Measurements from ENCODE around the gene KRT6A. TPM values are rescaled to one million over a fixed set of nuclear protein-coding genes. Genes with fewer than 3 reads are reported as not detected.
"Not testable (repeated sequence)": the region's sequence is repeated elsewhere in the genome, so short reads cannot be mapped to it uniquely, and the experiment has no call there.

Gene KRT6A
- total and polyA plus RNA-seq, 9 donors, result 0.05 to 26.4 (median 0.63) TPM; not detected in 5

GRCh38 chr12:52492405-52492804 lies 652 bp downstream of the KRT6A start:
- not testable (repeated sequence) for H3K36me3 ChIP-seq (ENCODE audit: control insufficient read depth, insufficient read depth, low read length); H3K27me3 ChIP-seq (ENCODE audit: control insufficient read depth, insufficient read depth, low read length); H3K9me3 ChIP-seq (replicated peaks; ENCODE audit: control insufficient read depth, low read depth, low read length); DNase-seq; H3K4me3 ChIP-seq (ENCODE audit: low read length); H3K4me1 ChIP-seq (ENCODE audit: control insufficient read depth, insufficient read depth, low read length); H3K27ac ChIP-seq (ENCODE audit: low read length)
- WGBS (ENCODE audit: insufficient coverage), result no CpG with 5 or more reads among the region's 6 CpGs

GRCh38 chr12:52491495-52491894 lies 1.6 kb downstream of the KRT6A start:
- WGBS (ENCODE audit: insufficient coverage), result 81% methylated on average over 7 of the region's 8 CpGs

GRCh38 chr12:52488736-52489135 lies 4.3 kb downstream of the KRT6A start:
- Histone ChIP-seq H3K27me3 (ENCODE audit: control insufficient read depth, insufficient read depth, low read length) (peaks cover 7% of the 10 kb centered on the region), H3K36me3 (ENCODE audit: control insufficient read depth, insufficient read depth, low read length) (no peaks in the 10 kb centered on the region), H3K4me3 (ENCODE audit: low read length) (no peak overlapping the region), H3K4me1 (ENCODE audit: control insufficient read depth, insufficient read depth, low read length) (no peaks in the 10 kb centered on the region), H3K27ac (ENCODE audit: low read length) (no peak overlapping the region), H3K9me3 (replicated peaks; ENCODE audit: control insufficient read depth, low read depth, low read length) (peaks cover 2% of the 10 kb centered on the region)
- DNase-seq, result no peak

More at GRCh38 chr12:52491495-52491894, 1.6 kb downstream of the KRT6A start:
- H3K4me3 ChIP-seq (ENCODE audit: low read length); H3K9me3 ChIP-seq (replicated peaks; ENCODE audit: control insufficient read depth, low read depth, low read length); H3K27me3 ChIP-seq (ENCODE audit: control insufficient read depth, insufficient read depth, low read length); H3K4me1 ChIP-seq (ENCODE audit: control insufficient read depth, insufficient read depth, low read length); DNase-seq; H3K36me3 ChIP-seq (ENCODE audit: control insufficient read depth, insufficient read depth, low read length); H3K27ac ChIP-seq (ENCODE audit: low read length): not testable (repeated sequence)

GRCh38 chr12:52487744-52488443 lies 5.2 kb downstream of the KRT6A start:
- H3K36me3 ChIP-seq (ENCODE audit: control insufficient read depth, insufficient read depth, low read length); H3K27me3 ChIP-seq (ENCODE audit: control insufficient read depth, insufficient read depth, low read length); H3K27ac ChIP-seq (ENCODE audit: low read length); H3K4me3 ChIP-seq (ENCODE audit: low read length); H3K9me3 ChIP-seq (replicated peaks; ENCODE audit: control insufficient read depth, low read depth, low read length); H3K4me1 ChIP-seq (ENCODE audit: control insufficient read depth, insufficient read depth, low read length); DNase-seq: not testable (repeated sequence)
- 96% methylated on average over 3 of the region's 15 CpGs for WGBS (ENCODE audit: insufficient coverage)

- H3K27me3 ChIP-seq (ENCODE audit: control insufficient read depth, insufficient read depth, low read length), result peaks cover 3% of the 10 kb centered on the region
- H3K4me1 ChIP-seq (ENCODE audit: control insufficient read depth, insufficient read depth, low read length), result no peaks in the 10 kb centered on the region
- H3K27ac ChIP-seq (ENCODE audit: low read length), result no peak overlapping the region
- no peaks in the 10 kb centered on the region for H3K36me3 ChIP-seq (ENCODE audit: control insufficient read depth, insufficient read depth, low read length)
- no peak for DNase-seq
- H3K9me3 ChIP-seq (replicated peaks; ENCODE audit: control insufficient read depth, low read depth, low read length), result peaks cover 2% of the 10 kb centered on the region
- no peak overlapping the region for H3K4me3 ChIP-seq (ENCODE audit: low read length)
- no CpG with 5 or more reads among the region's 1 CpG for WGBS (ENCODE audit: insufficient coverage)
Observed at GRCh38 chr12:52487211-52487610, 5.8 kb downstream of the KRT6A start.

GRCh38 chr12:52486166-52487105 lies 6.6 kb downstream of the KRT6A start:
- Histone ChIP-seq H3K4me3 (ENCODE audit: low read length) (no peak overlapping the region), H3K27me3 (ENCODE audit: control insufficient read depth, insufficient read depth, low read length) (peaks cover 2% of the 10 kb centered on the region), H3K27ac (ENCODE audit: low read length) (no peak overlapping the region), H3K4me1 (ENCODE audit: control insufficient read depth, insufficient read depth, low read length) (no peaks in the 10 kb centered on the region), H3K36me3 (ENCODE audit: control insufficient read depth, insufficient read depth, low read length) (no peaks in the 10 kb centered on the region), H3K9me3 (replicated peaks; ENCODE audit: control insufficient read depth, low read depth, low read length) (peaks cover 2% of the 10 kb centered on the region)
- no peak for DNase-seq
- WGBS (ENCODE audit: insufficient coverage), result 80% methylated on average over 1 of the region's 5 CpGs

- DNase-seq, result no peak
- no peaks in the 10 kb centered on the region for H3K36me3 ChIP-seq (ENCODE audit: control insufficient read depth, insufficient read depth, low read length)
- WGBS (ENCODE audit: insufficient coverage), result 53% methylated on average over 2 of the region's 3 CpGs
- H3K27ac ChIP-seq (ENCODE audit: low read length), result no peak overlapping the region
- peaks cover 2% of the 10 kb centered on the region for H3K9me3 ChIP-seq (replicated peaks; ENCODE audit: control insufficient read depth, low read depth, low read length)
- no peaks in the 10 kb centered on the region for H3K4me1 ChIP-seq (ENCODE audit: control insufficient read depth, insufficient read depth, low read length)
- peaks cover 6% of the 10 kb centered on the region for H3K27me3 ChIP-seq (ENCODE audit: control insufficient read depth, insufficient read depth, low read length)
- H3K4me3 ChIP-seq (ENCODE audit: low read length), result no peak overlapping the region
Observed at GRCh38 chr12:52480073-52480472, 13.0 kb downstream of the KRT6A start.

GRCh38 chr12:52477651-52478050 lies 15.4 kb downstream of the KRT6A start:
- Histone ChIP-seq H3K4me3 (ENCODE audit: low read length) (no peak overlapping the region), H3K4me1 (ENCODE audit: control insufficient read depth, insufficient read depth, low read length) (no peaks in the 10 kb centered on the region), H3K27ac (ENCODE audit: low read length) (no peak overlapping the region), H3K36me3 (ENCODE audit: control insufficient read depth, insufficient read depth, low read length) (no peaks in the 10 kb centered on the region), H3K27me3 (ENCODE audit: control insufficient read depth, insufficient read depth, low read length) (peaks cover 7% of the 10 kb centered on the region), H3K9me3 (replicated peaks; ENCODE audit: control insufficient read depth, low read depth, low read length) (no peaks in the 10 kb centered on the region)
- DNase-seq, result no peak
- WGBS (ENCODE audit: insufficient coverage), result no CpG with 5 or more reads among the region's 2 CpGs

GRCh38 chr12:52474212-52474611 lies 18.8 kb downstream of the KRT6A start:
- H3K9me3 ChIP-seq (replicated peaks; ENCODE audit: control insufficient read depth, low read depth, low read length), result no peaks in the 10 kb centered on the region
- DNase-seq, result no peak
- no peaks in the 10 kb centered on the region for H3K4me1 ChIP-seq (ENCODE audit: control insufficient read depth, insufficient read depth, low read length)
- peaks cover 2% of the 10 kb centered on the region for H3K27me3 ChIP-seq (ENCODE audit: control insufficient read depth, insufficient read depth, low read length)
- H3K36me3 ChIP-seq (ENCODE audit: control insufficient read depth, insufficient read depth, low read length), result no peaks in the 10 kb centered on the region
- no CpG with 5 or more reads among the region's 2 CpGs for WGBS (ENCODE audit: insufficient coverage)
- H3K27ac ChIP-seq (ENCODE audit: low read length), result no peak overlapping the region
- H3K4me3 ChIP-seq (ENCODE audit: low read length), result no peak overlapping the region

GRCh38 chr12:52473768-52474167 lies 19.3 kb downstream of the KRT6A start, which contains the start of gene KRT6C:
Gene KRT6C (minus strand): TSS chr12:52473805. CDS start chr12:52473737, 68 bp downstream.
- Histone ChIP-seq H3K9me3 (replicated peaks; ENCODE audit: control insufficient read depth, low read depth, low read length) (no peaks in the 10 kb centered on the region), H3K4me3 (ENCODE audit: low read length) (no peak within 1 kb of the TSS), H3K36me3 (ENCODE audit: control insufficient read depth, insufficient read depth, low read length) (no peaks in the 10 kb centered on the region), H3K27ac (ENCODE audit: low read length) (no peak within 1 kb of the TSS), H3K4me1 (ENCODE audit: control insufficient read depth, insufficient read depth, low read length) (no peaks in the 10 kb centered on the region), H3K27me3 (ENCODE audit: control insufficient read depth, insufficient read depth, low read length) (peaks cover 2% of the 10 kb centered on the region)
- WGBS (ENCODE audit: insufficient coverage), result 86% methylated on average over 4 of the region's 4 CpGs
- no peak for DNase-seq

Measured in muscle of leg (tissue), 11 donors.